Measurements from ENCODE around the gene ITGB3.
"Not testable (repeated sequence)": the region's sequence is repeated elsewhere in the genome, so short reads cannot be mapped to it uniquely, and the experiment has no call there.

Gene ITGB3

GRCh38 chr17:47253541-47254402 is at the start of gene ITGB3:
Gene ITGB3, plus strand, starts transcription at chr17:47253827. Its CDS starts 35 bp downstream, at chr17:47253862.
- ATAC-seq = peak; percentile 87 to 88

- peak; percentile 67 to 75 for ATAC-seq
These were observed 49.5 kb upstream of the ITGB3 start for GRCh38 chr17:47203984-47204721.

GRCh38 chr17:47204722-47205418 is 48.8 kb upstream of the ITGB3 start:
- peak; percentile 77 to 78 for ATAC-seq

GRCh38 chr17:47205419-47205963 is 48.1 kb upstream of the ITGB3 start:
- ATAC-seq = peak; percentile 70 to 72

- no peak for ATAC-seq
These were observed 46.2 kb upstream of the ITGB3 start for GRCh38 chr17:47207143-47208067.

GRCh38 chr17:47208744-47209488 is 44.7 kb upstream of the ITGB3 start, which contains the start of gene MYL4:
Gene MYL4, plus strand, starts transcription at chr17:47209348. Its CDS starts 75 bp downstream, at chr17:47209423.
- ATAC-seq = no peak

GRCh38 chr17:47209499-47209898 is 44.1 kb upstream of the ITGB3 start:
- ATAC-seq = no peak

GRCh38 chr17:47210105-47210504 is 43.5 kb upstream of the ITGB3 start:
- no peak for ATAC-seq

GRCh38 chr17:47210779-47211178 is 42.8 kb upstream of the ITGB3 start:
- no peak for ATAC-seq

- ATAC-seq = no peak
These were observed 41.2 kb upstream of the ITGB3 start for GRCh38 chr17:47212458-47212857.

- no peak for ATAC-seq
These were observed 40.1 kb upstream of the ITGB3 start for GRCh38 chr17:47213540-47213939.

- ATAC-seq = no peak
These were observed 38.7 kb upstream of the ITGB3 start for GRCh38 chr17:47214931-47215330.

- not testable (repeated sequence) for ATAC-seq
These were observed 36.8 kb upstream of the ITGB3 start for GRCh38 chr17:47216821-47217220.

- not testable (repeated sequence) for ATAC-seq
These were observed 36.3 kb upstream of the ITGB3 start for GRCh38 chr17:47217279-47217678.

- no peak for ATAC-seq
These were observed 34.7 kb upstream of the ITGB3 start for GRCh38 chr17:47218896-47219430.

GRCh38 chr17:47219621-47220475 is 33.8 kb upstream of the ITGB3 start:
- no peak for ATAC-seq

GRCh38 chr17:47220531-47220999 is 33.1 kb upstream of the ITGB3 start:
- ATAC-seq = peak; percentile 81 to 89

- ATAC-seq = no peak
These were observed 32.5 kb upstream of the ITGB3 start for GRCh38 chr17:47221154-47221553.

- no peak for ATAC-seq
These were observed 31.6 kb upstream of the ITGB3 start for GRCh38 chr17:47222047-47222446.

All from activated CD4-positive, CD25-positive, alpha-beta regulatory T cell treated with anti-CD3 and anti-CD28 coated beads, Interleukin-2, amount 50 U/mL, for 24 hours (primary cell).